Pancreas (tissue), 10 donors: ENCODE measurements around the gene SPAG9. TPM values are rescaled to one million over a fixed set of nuclear protein-coding genes. Genes with fewer than 3 reads are reported as not detected.

Experiments
- ATAC-seq, 4 donors: fragments of 200-7000 bp; cut with Tn5 transposase; one replicate each; pipeline versions ENCODE4 v1.8.0 to v1.9.1; 2020; ENCODE audit warnings: mild to moderate bottlenecking in 4 of 4, moderate library complexity in 4 of 4
- DNase-seq, 6 donors: peaks; one replicate each; pipeline ENCODE4 v3.0.0-alpha.2; 2020
- FAIRE-seq: peaks from 2 replicates; lab custom pipeline; 2012; peaks lifted over from hg19 to GRCh38; lab: Jason Lieb, UNC
- H3K27ac ChIP-seq, 4 donors: fragments of 200-600 bp; sonication (generic); 1 replicate in 3 of 4; 2 replicates in 1 of 4; pipeline versions ENCODE4 v1.5.0 to v1.8.0; 2020
- H3K27me3 ChIP-seq, 4 donors: fragments of 200-600 bp; one replicate each; pipeline ENCODE4 v1.8.0; 2021
- H3K36me3 ChIP-seq, 3 donors: fragments of 200-600 bp; sonication (generic) in 1 of 3; one replicate each; pipeline versions ENCODE4 v1.5.0 to v1.8.0; 2020 to 2021
- H3K4me1 ChIP-seq, 3 donors: fragments of 200-600 bp; one replicate each; pipeline ENCODE4 v1.8.0; 2021
- H3K4me3 ChIP-seq, 4 donors: fragments of 200-600 bp; sonication (generic) in 2 of 4; one replicate each; pipeline versions ENCODE4 v1.5.0 to v1.8.0; 2020 to 2021
- H3K9me3 ChIP-seq, 4 donors: fragments of 200-600 bp; one replicate each; pipeline ENCODE4 v1.8.0; 2021
- CTCF ChIP-seq, 4 donors: fragments of 200-600 bp; sonication (generic) in 3 of 4; IDR thresholded peaks; one replicate each; pipeline versions ENCODE4 v1.5.0 to v1.8.0; 2021; ENCODE audit warnings: antibody characterized with exemption in 4 of 4
- WGBS, 2 donors: extraction: QIAGEN DNeasy Blood & Tissue Kit; methylation state at CpG; one replicate each; pipeline ENCODE4 v1.1.7; 2013; 5-methylcytosine and 5-hydroxymethylcytosine counted together
- intact Hi-C, 3 donors: fragments of 100-400 bp; cut with DNase I; formaldehyde crosslinking; loops; one replicate each; pipeline versions ENCODE4 v1.11.1 to v1.14.2; 2022
- polyA plus RNA-seq, 2 donors: library from polyadenylated mRNA; stranded (reverse); fragments of 200-250 nt; gene quantifications; one replicate each; pipeline ENCODE4 v1.2.3, GENCODE V29; 2013
- total RNA-seq, 6 donors: library from RNA; stranded (reverse); fragmentation: NEBNext Ultra II Directional in 4 of 6; extraction: Animal tissue kit (Norgen Biotek cat#: 25700) in 4 of 6; gene quantifications; one replicate each; pipeline versions ENCODE4 v1.2.1 to v1.2.4, GENCODE V29; 2021 to 2023
- donor health status: healthy with polysubstance abuse.
- donor health status: DM: no; HTN: no; CAD: no; lungs with moderate emphysema.
- donor health status: DM: no; HTN: no; CAD: no.
- donor health status: control.
- donor health status: control.
- donor health status: Bipolar disorder and iron deficiency.
- donor health status: DM: yes; HTN: yes; CAD: no.
- donor health status: DM: no; HTN: no; CAD: no.
- donor health status: DM: no; HTN: no; CAD: no.
- donor health status: DM: yes; HTN: yes; CAD: no.

The SPAG9 gene
- total and polyA plus RNA-seq, 8 donors, result 18.7 to 56.1 (median 39.7) TPM

- intact Hi-C loops, result no loop called here
Measured at GRCh38 chr17:51079049-51079448, 41.6 kb downstream of the SPAG9 start.

GRCh38 chr17:51078009-51078592 lies 42.6 kb downstream of the SPAG9 start:
- H3K4me3 ChIP-seq, result no peak overlapping the region
- WGBS, 2 donors, result 94% methylated on average over 5 of the region's 5 CpGs
- intact Hi-C loops, result no loop called here
- no peak for FAIRE-seq
- no peaks in the 10 kb centered on the region for H3K4me1 ChIP-seq
- H3K36me3 ChIP-seq, result peaks cover 0 to 31% (median 0%) of the 10 kb centered on the region in 3 donors
- no peak for DNase-seq
- no peak for TF ChIP-seq CTCF (IDR thresholded peaks at IDR 0.05)
- H3K9me3 ChIP-seq, result no peaks in the 10 kb centered on the region
- H3K27me3 ChIP-seq, result no peaks in the 10 kb centered on the region
- no peak for ATAC-seq
- no peak overlapping the region for H3K27ac ChIP-seq

More at GRCh38 chr17:51079049-51079448, 41.6 kb downstream of the SPAG9 start:
- no peak for TF ChIP-seq CTCF (IDR thresholded peaks at IDR 0.05)
- no peak overlapping the region for H3K27ac ChIP-seq
- no peaks in the 10 kb centered on the region for H3K9me3 ChIP-seq
- H3K4me3 ChIP-seq, result no peak overlapping the region
- H3K27me3 ChIP-seq, result no peaks in the 10 kb centered on the region
- ATAC-seq, result no peak
- no peak for DNase-seq
- 81 to 88% methylated on average over 5 of the region's 5 CpGs for WGBS, 2 donors
- H3K36me3 ChIP-seq, result peaks cover 0 to 31% (median 0%) of the 10 kb centered on the region in 3 donors
- no peak for FAIRE-seq
- no peaks in the 10 kb centered on the region for H3K4me1 ChIP-seq

GRCh38 chr17:51076821-51077220 lies 43.8 kb downstream of the SPAG9 start:
- WGBS, 2 donors, result 94 to 97% methylated on average over 3 of the region's 3 CpGs
- no peak for FAIRE-seq
- intact Hi-C loops, result no loop called here

GRCh38 chr17:51071556-51071955 lies 49.1 kb downstream of the SPAG9 start:
- FAIRE-seq, result peak; percentile 61
- H3K27me3 ChIP-seq, result no peaks in the 10 kb centered on the region
- intact Hi-C loops, result no loop called here

More at GRCh38 chr17:51076821-51077220, 43.8 kb downstream of the SPAG9 start:
- peaks cover 0 to 31% (median 0%) of the 10 kb centered on the region in 3 donors for H3K36me3 ChIP-seq
- no peak for TF ChIP-seq CTCF (IDR thresholded peaks at IDR 0.05)
- H3K27ac ChIP-seq, result no peak overlapping the region
- no peak for DNase-seq
- no peaks in the 10 kb centered on the region for H3K27me3 ChIP-seq
- no peak overlapping the region for H3K4me3 ChIP-seq
- no peaks in the 10 kb centered on the region for H3K4me1 ChIP-seq
- no peak for ATAC-seq
- no peaks in the 10 kb centered on the region for H3K9me3 ChIP-seq

More at GRCh38 chr17:51071556-51071955, 49.1 kb downstream of the SPAG9 start:
- ATAC-seq (no peak), DNase-seq (no peak)
- no peaks in the 10 kb centered on the region for H3K9me3 ChIP-seq
- TF ChIP-seq CTCF (IDR thresholded peaks at IDR 0.05), result no peak
- H3K4me3 ChIP-seq, result no peak overlapping the region
- peaks cover 0 to 2% (median 0%) of the 10 kb centered on the region in 3 donors for H3K36me3 ChIP-seq
- H3K4me1 ChIP-seq, result peaks cover 0 to 22% (median 8%) of the 10 kb centered on the region in 3 donors
- no peak overlapping the region for H3K27ac ChIP-seq
